ENCODE data around the gene GPATCH1. TPM values are rescaled to one million over a fixed set of nuclear protein-coding genes. Genes with fewer than 3 reads are reported as not detected.

GPATCH1 gene
- total and polyA plus RNA-seq, 9 of the 15 experiments (the other 6 are each of a cell fraction or from before 2014, with no cell fraction given): 3.7 to 9.7 (median 7.7) TPM

GRCh38 chr19:33176670-33177416, 95.9 kb downstream of the GPATCH1 start (continued):
- TF ChIP-seq ELF4 (CRISPR knock-in tag; IDR thresholded peaks at IDR 0.05) (0 out of 2 replicates have a peak, but pooled peaks have one; percentile 64), PCBP2 (IDR thresholded peaks at IDR 0.05; ENCODE audit: low read depth, low read length, poor library complexity, severe bottlenecking) (no peak), GABPA (tag; conservative IDR thresholded peaks at IDR 0.05; ENCODE audit: low read depth) (peak; percentile 93), POLR3G (IDR thresholded peaks at IDR 0.05; ENCODE audit: extremely low read depth, insufficient read length, insufficient replicate concordance) (peak; percentile 69), MLX (CRISPR knock-in tag; conservative IDR thresholded peaks at IDR 0.05) (no peak), ZC3H11A (IDR thresholded peaks at IDR 0.05; ENCODE audit: low read depth, low read length) (0 out of 2 replicates have a peak, but pooled peaks have one; percentile 49), ZNF77 (CRISPR knock-in tag; IDR thresholded peaks at IDR 0.05) (no peak), ZKSCAN1 (IDR thresholded peaks at IDR 0.05; ENCODE audit: low read depth, low read length) (0 out of 2 replicates have a peak, but pooled peaks have one; percentile 31), SMARCC2 (IDR thresholded peaks at IDR 0.05; ENCODE audit: low read depth) (no peak), HBP1 (CRISPR knock-in tag; IDR thresholded peaks at IDR 0.05) (no peak), PRMT5 (CRISPR knock-in tag; IDR thresholded peaks at IDR 0.05) (no peak), NBN (IDR thresholded peaks at IDR 0.05; ENCODE audit: low read depth) (peak; percentile 76), MECOM (CRISPR knock-in tag; IDR thresholded peaks at IDR 0.05) (no peak), NCOA1 (IDR thresholded peaks at IDR 0.05; ENCODE audit: low read depth) (peak; percentile 73; the same call in 1 of the 2 replicates), FOXK2 (conservative IDR thresholded peaks at IDR 0.05 in 1 of 2, IDR thresholded peaks at IDR 0.05 in 1 of 2; ENCODE audit: low read depth in 2 of 2) (peak; percentile 96 to 97), ZNF274 (IDR thresholded peaks at IDR 0.05; ENCODE audit: borderline replicate concordance, low read depth, low read length) (no peak), PRDM10 (IDR thresholded peaks at IDR 0.05; ENCODE audit: partially characterized antibody) (peak; percentile 6), NONO (IDR thresholded peaks at IDR 0.05; ENCODE audit: low read depth in 2 of 2, low read length in 1 of 2) (peak in 1 of 2 experiments; percentile 38; a peak in 1 of 4 replicates), FIP1L1 (IDR thresholded peaks at IDR 0.05; ENCODE audit: low read depth, low read length, poor library complexity, severe bottlenecking) (peak; percentile 33)

Measured in K562 (cell line).